H1 (cell line): ENCODE results near the gene SPANXN5. TPM values are rescaled to one million over a fixed set of nuclear protein-coding genes. Genes with fewer than 3 reads are reported as not detected.

ENCODE experiments used
- CTCF ChIA-PET: fragments of 300-600 bp; sonication (Branson Sonifier 250); formaldehyde crosslinking; loops from one replicate; lab custom pipeline; 2021; ENCODE audit not compliant: partially characterized antibody; lab: Charles Lee
- POLR2A ChIA-PET: fragments of 300-600 bp; sonication (Branson Sonifier 250); formaldehyde crosslinking; loops from one replicate; lab custom pipeline; 2021; ENCODE audit warnings: inconsistent platforms; ENCODE audit not compliant: partially characterized antibody; lab: Charles Lee
- DNase-seq, 2 experiments: peaks; one replicate each; pipeline versions ENCODE4 v3.0.0 to v3.0.0-alpha.2; 2010 to 2022; ENCODE audit warnings: low spot score in 2 of 2, low read depth in 1 of 2, mixed read lengths in 1 of 2
- FAIRE-seq: peaks from 2 replicates; lab custom pipeline; 2011; peaks lifted over from hg19 to GRCh38; lab: Jason Lieb, UNC
- H2AFZ ChIP-seq: 2 replicates; pipeline ENCODE4 v1.8.1; 2012; ENCODE audit warnings: low read length, inconsistent platforms
- H2AK5ac ChIP-seq: 2 replicates; pipeline ENCODE4 v1.6.1; 2013; ENCODE audit warnings: low read depth, low read length
- H2BK120ac ChIP-seq: replicated peaks from 2 replicates; pipeline ENCODE3; 2013; ENCODE audit warnings: low read depth, low read length, inconsistent platforms
- H2BK12ac ChIP-seq: 2 replicates; pipeline ENCODE4 v1.6.1; 2013; ENCODE audit warnings: low read depth, low read length
- H2BK15ac ChIP-seq: 2 replicates; pipeline ENCODE4 v1.6.1; 2013; ENCODE audit warnings: low read length
- H2BK20ac ChIP-seq: 2 replicates; pipeline ENCODE4 v1.6.1; 2013; ENCODE audit warnings: low read length
- H2BK5ac ChIP-seq: 2 replicates; pipeline ENCODE4 v1.6.1; 2013; ENCODE audit warnings: low read depth, low read length
- H3K14ac ChIP-seq: 2 replicates; pipeline ENCODE4 v1.6.1; 2013; ENCODE audit warnings: inconsistent platforms; ENCODE audit not compliant: insufficient read length
- H3K18ac ChIP-seq: 2 replicates; pipeline ENCODE4 v1.6.1; 2013; ENCODE audit warnings: low read length; ENCODE audit errors: extremely low read depth
- H3K23ac ChIP-seq: 2 replicates; pipeline ENCODE4 v1.6.1; 2013; ENCODE audit warnings: inconsistent platforms; ENCODE audit not compliant: insufficient read length
- H3K23me2 ChIP-seq: 2 replicates; pipeline ENCODE4 v1.6.1; 2013; ENCODE audit warnings: low read depth, low read length
- H3K27ac ChIP-seq: 2 replicates; pipeline ENCODE4 v1.6.1; 2011; ENCODE audit warnings: low read depth, low read length, inconsistent platforms
- H3K27me3 ChIP-seq, 4 experiments: replicated peaks in 1 of 4; 1 replicate in 1 of 4; 2 replicates in 3 of 4; pipeline versions ENCODE4 v1.6.1 to v1.8.1; 2011 to 2013; ENCODE audit warnings: low read length in 3 of 4, mild to moderate bottlenecking in 3 of 4, inconsistent platforms in 2 of 4, mixed read lengths in 2 of 4, moderate library complexity in 1 of 4; ENCODE audit not compliant: control insufficient read depth in 3 of 4, insufficient read depth in 3 of 4; ENCODE audit errors: extremely low read depth in 1 of 4
- H3K36me3 ChIP-seq, 4 experiments: 2 replicates each; pipeline versions ENCODE4 v1.6.1 to v1.8.1; 2011 to 2013; ENCODE audit warnings: mild to moderate bottlenecking in 4 of 4, low read length in 3 of 4, moderate library complexity in 2 of 4, control low read depth in 1 of 4, inconsistent platforms in 1 of 4; ENCODE audit not compliant: insufficient read depth in 4 of 4, control insufficient read depth in 2 of 4
- H3K4ac ChIP-seq: replicated peaks from 2 replicates; pipeline ENCODE3; 2013; ENCODE audit warnings: low read length, low read depth, mixed read lengths, inconsistent platforms; ENCODE audit not compliant: insufficient read length
- H3K4me1 ChIP-seq, 4 experiments: replicated peaks in 1 of 4; 1 replicate in 1 of 4; 2 replicates in 3 of 4; pipeline versions ENCODE4 v1.6.1 to v1.8.1; 2011 to 2013; ENCODE audit warnings: low read length in 3 of 4, inconsistent platforms in 2 of 4, mixed read lengths in 1 of 4; ENCODE audit not compliant: insufficient read depth in 4 of 4, control insufficient read depth in 3 of 4
- H3K4me2 ChIP-seq, 2 experiments: 2 replicates each; pipeline versions ENCODE4 v1.6.1 to v1.8.1; 2011 to 2013; ENCODE audit warnings: low read depth in 2 of 2, low read length in 2 of 2, control low read depth in 1 of 2, inconsistent platforms in 1 of 2, mild to moderate bottlenecking in 1 of 2; ENCODE audit not compliant: insufficient read depth in 1 of 2
- H3K4me3 ChIP-seq, 4 experiments: fragments of 200-600, 300-600 bp in 1 of 4; sonication (generic), shearing (Covaris generic), sonication (Bioruptor Twin) in 1 of 4; 2 replicates each; pipeline versions ENCODE4 v1.5.1 to v1.8.1; 2011 to 2016; ENCODE audit warnings: low read length in 4 of 4, low read depth in 3 of 4, control low read depth in 2 of 4, inconsistent platforms in 2 of 4, mild to moderate bottlenecking in 2 of 4, mixed read lengths in 1 of 4, moderate library complexity in 1 of 4; ENCODE audit not compliant: insufficient read depth in 2 of 4; ENCODE audit errors: extremely low read depth in 1 of 4
- H3K56ac ChIP-seq: replicated peaks from 2 replicates; pipeline ENCODE3; 2013; ENCODE audit warnings: low read depth, mild to moderate bottlenecking, mixed read lengths, low read length, inconsistent platforms; ENCODE audit not compliant: insufficient read length
- H3K79me1 ChIP-seq: 2 replicates; pipeline ENCODE4 v1.6.1; 2013; ENCODE audit warnings: low read depth, low read length, control low read depth
- H3K79me2 ChIP-seq, 2 experiments: 2 replicates each; pipeline versions ENCODE4 v1.6.1 to v1.8.1; 2012 to 2013; ENCODE audit warnings: low read length in 2 of 2, mild to moderate bottlenecking in 2 of 2, inconsistent platforms in 1 of 2; ENCODE audit not compliant: insufficient read depth in 2 of 2, control insufficient read depth in 1 of 2
- H3K9ac ChIP-seq, 4 experiments: replicated peaks in 1 of 4; 1 replicate in 1 of 4; 2 replicates in 3 of 4; pipeline versions ENCODE4 v1.6.1 to v1.8.1; 2011 to 2013; ENCODE audit warnings: low read depth in 3 of 4, low read length in 3 of 4, control low read depth in 2 of 4, mild to moderate bottlenecking in 2 of 4, moderate library complexity in 2 of 4, inconsistent platforms in 1 of 4; ENCODE audit errors: extremely low read depth in 1 of 4
- H3K9me3 ChIP-seq, 2 experiments: 2 replicates each; pipeline versions ENCODE4 v1.6.1 to v1.8.1; 2012 to 2013; ENCODE audit warnings: mild to moderate bottlenecking in 2 of 2, moderate library complexity in 2 of 2, control low read depth in 1 of 2, inconsistent platforms in 1 of 2, low read depth in 1 of 2, low read length in 1 of 2, mixed read lengths in 1 of 2; ENCODE audit not compliant: insufficient read depth in 2 of 2
- H4K20me1 ChIP-seq, 2 experiments: replicated peaks in 1 of 2; 2 replicates each; pipeline versions ENCODE3 to v1.8.1; 2011 to 2013; ENCODE audit warnings: inconsistent platforms in 2 of 2, low read length in 2 of 2, mild to moderate bottlenecking in 1 of 2; ENCODE audit not compliant: insufficient read depth in 2 of 2, control insufficient read depth in 1 of 2
- H4K5ac ChIP-seq: 2 replicates; pipeline ENCODE4 v1.6.1; 2013; ENCODE audit warnings: low read length, low read depth, mixed read lengths, inconsistent platforms; ENCODE audit not compliant: insufficient read length
- H4K8ac ChIP-seq: 2 replicates; pipeline ENCODE4 v1.8.0; 2013; ENCODE audit warnings: mild to moderate bottlenecking, moderate library complexity, low read length, inconsistent platforms; ENCODE audit not compliant: insufficient read depth; ENCODE audit errors: extremely low read depth
- H4K91ac ChIP-seq: replicated peaks from 2 replicates; pipeline ENCODE3; 2013; ENCODE audit warnings: low read length, mixed read lengths, inconsistent platforms; ENCODE audit not compliant: insufficient read length
- BACH1 ChIP-seq: IDR thresholded peaks from 2 replicates; pipeline ENCODE4 v1.6.1; 2012; ENCODE audit warnings: low read length, improper control_type of control experiment
- BRCA1 ChIP-seq: IDR thresholded peaks from 2 replicates; pipeline ENCODE4 v1.6.1; 2012; ENCODE audit warnings: low read depth, low read length, improper control_type of control experiment
- CREB1 ChIP-seq: IDR thresholded peaks from 2 replicates; pipeline ENCODE4 v1.6.1; 2012; ENCODE audit warnings: inconsistent platforms
- KDM4A ChIP-seq: IDR thresholded peaks from one replicate; pipeline ENCODE4 v1.7.1; 2012; ENCODE audit warnings: low read depth, mild to moderate bottlenecking, moderate library complexity, low read length, inconsistent platforms; ENCODE audit not compliant: severe bottlenecking
- NANOG ChIP-seq: IDR thresholded peaks from 2 replicates; pipeline ENCODE4 v1.6.1; 2011; ENCODE audit warnings: low read length, low read depth, mild to moderate bottlenecking, inconsistent platforms; ENCODE audit not compliant: insufficient read depth, poor library complexity, severe bottlenecking
- NRF1 ChIP-seq: IDR thresholded peaks from 2 replicates; pipeline ENCODE4 v1.6.1; 2011; ENCODE audit warnings: mild to moderate bottlenecking, low read depth, low read length, improper control_type of control experiment
- SIRT6 ChIP-seq: IDR thresholded peaks from one replicate; pipeline ENCODE4 v1.7.1; 2012; ENCODE audit warnings: low read length, inconsistent platforms
- SP1 ChIP-seq: IDR thresholded peaks from 2 replicates; pipeline ENCODE4 v1.6.1; 2011; ENCODE audit warnings: low read depth, low read length
- SP4 ChIP-seq: IDR thresholded peaks from 2 replicates; pipeline ENCODE4 v1.6.1; 2012; ENCODE audit warnings: low read length, inconsistent platforms
- SUZ12 ChIP-seq: fragments of 200-600 bp; sonication (generic); IDR thresholded peaks from 2 replicates; pipeline ENCODE4 v1.6.1; 2012; ENCODE audit warnings: mild to moderate bottlenecking, inconsistent platforms, low read length, moderate library complexity, mixed read lengths
- TBP ChIP-seq: IDR thresholded peaks from 2 replicates; pipeline ENCODE4 v1.6.1; 2011; ENCODE audit warnings: low read depth, low read length, improper control_type of control experiment
- TCF12 ChIP-seq: IDR thresholded peaks from 2 replicates; pipeline ENCODE4 v1.6.1; 2011; ENCODE audit warnings: low read depth, mild to moderate bottlenecking, low read length
- ZNF274 ChIP-seq: IDR thresholded peaks from 2 replicates; pipeline ENCODE4 v1.7.0; 2012; ENCODE audit warnings: low read length, borderline replicate concordance; ENCODE audit errors: extremely low read depth
- WGBS, 2 experiments: shearing (Covaris generic) in 1 of 2; methylation state at CpG; one replicate each; pipeline versions ENCODE4 v1.1.6 to v1.1.7; 2013 to 2015; ENCODE audit warnings: low lambda C conversion rate in 2 of 2, mixed read lengths in 2 of 2, inconsistent platforms in 1 of 2, low coverage in 1 of 2, missing lambda C conversion rate in 1 of 2; ENCODE audit not compliant: insufficient replicate concordance in 2 of 2, insufficient coverage in 1 of 2, insufficient read length in 1 of 2; ENCODE audit errors: extremely low coverage in 1 of 2, missing lambda C conversion rate in 1 of 2; 5-methylcytosine and 5-hydroxymethylcytosine counted together
- polyA plus RNA-seq, 7 experiments: library from polyadenylated mRNA; depleted of rRNA in 3 of 7; stranded (reverse) in 5 of 7; unstranded in 2 of 7; fragments of >200 nt in 5 of 7; fragments of 200-250 nt in 2 of 7; gene quantifications; 1 replicate in 5 of 7; 2 replicates in 1 of 7; 4 replicates in 1 of 7; pipeline versions ENCODE4 v1.2.1 to v1.2.3, GENCODE V29; 2011 to 2013; ENCODE audit warnings: missing spikeins in 2 of 7, mixed read lengths in 2 of 7
- total RNA-seq: library from RNA; stranded (reverse); fragmentation: NEBNext Ultra II Directional; extraction: Animal tissue kit (Norgen Biotek cat#: 25700); gene quantifications from 2 replicates; pipeline ENCODE4 v1.2.1, GENCODE V29; 2021
- TF ChIP-seq, protein P1 (sequence below): IDR thresholded peaks from 2 replicates; pipeline ENCODE4 v1.6.1; 2012; ENCODE audit warnings: low read length, inconsistent platforms

Gene SPANXN5
- total and polyA plus RNA-seq, 2 of the 8 experiments (the other 6 are each of a cell fraction or from before 2014, with no cell fraction given), result not detected

DNA sequence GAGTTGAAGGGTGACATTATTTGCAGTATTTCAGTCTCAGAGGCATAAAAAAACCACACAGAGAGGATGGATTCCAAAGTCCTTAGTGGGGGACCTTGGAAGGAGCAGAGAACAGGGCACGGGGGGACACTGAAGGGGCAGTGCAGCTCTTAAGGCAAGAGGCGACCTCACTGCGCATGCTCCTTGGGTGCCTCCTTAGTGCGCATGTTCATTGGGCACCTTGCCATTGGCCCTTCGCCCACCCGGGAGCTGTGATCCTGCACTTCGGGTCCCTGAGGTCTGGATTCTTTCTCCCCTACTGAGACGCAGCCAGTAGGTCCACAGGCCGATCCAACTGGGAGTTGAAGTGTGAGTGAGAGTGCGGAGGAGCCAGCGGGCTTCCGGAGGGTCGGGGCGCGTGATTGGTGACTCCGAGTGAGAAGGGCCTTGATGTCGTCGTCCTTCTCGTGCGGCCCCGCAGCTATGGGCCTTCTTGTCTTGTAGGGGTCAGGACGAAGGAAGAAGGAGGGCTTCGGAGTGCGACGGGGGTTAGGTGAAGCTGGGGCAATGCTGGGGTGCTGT lies 13.9 kb upstream of the SPANXN5 start, which contains the start of gene XAGE5:
Gene XAGE5 (plus strand): TSS at position 223 of the 561 bp plus-strand sequence. CDS start 1,280 bp downstream, outside the sequence.
- H4K91ac ChIP-seq, result no peak within 1 kb of the TSS

More for the DNA sequence above, 13.9 kb upstream of the SPANXN5 start, which contains the start of gene XAGE5:
- no peak for FAIRE-seq
- Histone ChIP-seq H2AFZ (no peak within 1 kb of the TSS), H3K14ac (no peak within 1 kb of the TSS), H3K27me3 (no peaks in the 10 kb centered on the region), H3K4me2 (no peak within 1 kb of the TSS), H2BK5ac (no peak within 1 kb of the TSS), H3K4ac (no peak within 1 kb of the TSS), H2AK5ac (no peak within 1 kb of the TSS), H2BK120ac (no peak within 1 kb of the TSS), H2BK20ac (no peak within 1 kb of the TSS), H3K18ac (no peak within 1 kb of the TSS), H3K9me3 (peaks cover 0 to 20% of the 10 kb centered on the region in 2 experiments; a peak in 3 of 4 replicates), H3K36me3 (no peaks in the 10 kb centered on the region), H2BK15ac (no peak within 1 kb of the TSS), H3K27ac (no peak within 1 kb of the TSS), H3K9ac (no peak within 1 kb of the TSS), H4K8ac (no peak within 1 kb of the TSS), H3K4me1 (no peaks in the 10 kb centered on the region), H3K56ac (no peak within 1 kb of the TSS), H3K23ac (no peak within 1 kb of the TSS), H4K5ac (no peak within 1 kb of the TSS), H2BK12ac (no peak within 1 kb of the TSS), H3K79me2 (no peaks in the 10 kb centered on the region), H3K79me1 (no peaks in the 10 kb centered on the region), H3K23me2 (no peaks in the 10 kb centered on the region), H3K4me3 (no peak within 1 kb of the TSS), H4K20me1 (no peaks in the 10 kb centered on the region)
- TF ChIP-seq, protein P1, sequence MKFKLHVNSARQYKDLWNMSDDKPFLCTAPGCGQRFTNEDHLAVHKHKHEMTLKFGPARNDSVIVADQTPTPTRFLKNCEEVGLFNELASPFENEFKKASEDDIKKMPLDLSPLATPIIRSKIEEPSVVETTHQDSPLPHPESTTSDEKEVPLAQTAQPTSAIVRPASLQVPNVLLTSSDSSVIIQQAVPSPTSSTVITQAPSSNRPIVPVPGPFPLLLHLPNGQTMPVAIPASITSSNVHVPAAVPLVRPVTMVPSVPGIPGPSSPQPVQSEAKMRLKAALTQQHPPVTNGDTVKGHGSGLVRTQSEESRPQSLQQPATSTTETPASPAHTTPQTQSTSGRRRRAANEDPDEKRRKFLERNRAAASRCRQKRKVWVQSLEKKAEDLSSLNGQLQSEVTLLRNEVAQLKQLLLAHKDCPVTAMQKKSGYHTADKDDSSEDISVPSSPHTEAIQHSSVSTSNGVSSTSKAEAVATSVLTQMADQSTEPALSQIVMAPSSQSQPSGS, result no peak
- TF ChIP-seq CREB1 (no peak), TCF12 (no peak), ZNF274 (no peak), SP1 (no peak), KDM4A (no peak), BRCA1 (no peak), SP4 (no peak), NRF1 (no peak), BACH1 (no peak), TBP (no peak), SUZ12 (no peak), NANOG (no peak), SIRT6 (no peak)
- no peak for DNase-seq
- ChIA-PET POLR2A (no interaction called here), CTCF (no interaction called here)
- WGBS, 2 experiments, result no CpG with 5 or more reads among the region's 25 CpGs
